ENCODE results near the gene SLC26A6.

The SLC26A6 gene

GRCh38 chr3:48576647-48577046 lies 58.6 kb downstream of the SLC26A6 start:
- TF ChIP-seq PPARA (CRISPR knock-in tag; IDR thresholded peaks at IDR 0.05; ENCODE audit: borderline replicate concordance) (no peak), ISL1 (CRISPR knock-in tag; IDR thresholded peaks at IDR 0.05) (no peak), SNAI2 (CRISPR knock-in tag; IDR thresholded peaks at IDR 0.05) (no peak), TCF4 (CRISPR knock-in tag; IDR thresholded peaks at IDR 0.05; ENCODE audit: borderline replicate concordance) (no peak), ZNF8 (CRISPR knock-in tag; IDR thresholded peaks at IDR 0.05) (no peak), OSR1 (CRISPR knock-in tag; IDR thresholded peaks at IDR 0.05) (no peak), CSDC2 (CRISPR knock-in tag; IDR thresholded peaks at IDR 0.05) (no peak), TOX (CRISPR knock-in tag; IDR thresholded peaks at IDR 0.05; ENCODE audit: borderline replicate concordance) (no peak), POU6F1 (CRISPR knock-in tag; IDR thresholded peaks at IDR 0.05; ENCODE audit: borderline replicate concordance, low read depth) (no peak), ZC3H10 (CRISPR knock-in tag; IDR thresholded peaks at IDR 0.05) (no peak), ESRRG (CRISPR knock-in tag; IDR thresholded peaks at IDR 0.05) (no peak), RARB (CRISPR knock-in tag; IDR thresholded peaks at IDR 0.05) (no peak), ARNTL (CRISPR knock-in tag; IDR thresholded peaks at IDR 0.05; ENCODE audit: borderline replicate concordance, low read depth) (no peak)
- ATAC-seq, result no peak
